Neuron (in vitro differentiated cells): Measurements from ENCODE around the gene PRSS21.

Source experiments
- H2AFZ ChIP-seq: one replicate; pipeline ENCODE4 v1.6.1; 2013; ENCODE audit warnings: low read depth, mild to moderate bottlenecking, inconsistent platforms, low read length, moderate library complexity
- H3K27me3 ChIP-seq: one replicate; pipeline ENCODE4 v1.6.1; 2013; ENCODE audit warnings: low read length; ENCODE audit not compliant: insufficient read depth
- H3K36me3 ChIP-seq: one replicate; pipeline ENCODE4 v1.6.1; 2013; ENCODE audit warnings: low read length; ENCODE audit not compliant: insufficient read depth
- H3K4me1 ChIP-seq: one replicate; pipeline ENCODE4 v1.6.1; 2013; ENCODE audit warnings: low read length; ENCODE audit not compliant: insufficient read depth
- H3K4me3 ChIP-seq: 2 replicates; pipeline ENCODE4 v1.5.1; 2013; ENCODE audit warnings: mild to moderate bottlenecking, low read length, moderate library complexity
- H3K9me3 ChIP-seq: one replicate; pipeline ENCODE4 v1.6.1; 2013; ENCODE audit warnings: low read length

Gene PRSS21

GRCh38 chr16:2816751-2817339, at the start of gene PRSS21:
TSS of gene PRSS21 (plus strand) at chr16:2817237. CDS start at chr16:2817269, 32 bp downstream.
- no peaks in the 10 kb centered on the region for H3K4me1 ChIP-seq
- no peak within 1 kb of the TSS for H2AFZ ChIP-seq
- peaks cover 22% of the 10 kb centered on the region for H3K27me3 ChIP-seq
- no peak within 1 kb of the TSS for H3K4me3 ChIP-seq
- no peaks in the 10 kb centered on the region for H3K9me3 ChIP-seq
- H3K36me3 ChIP-seq = no peaks in the 10 kb centered on the region

- Histone ChIP-seq H3K27me3 (no peaks in the 10 kb centered on the region), H3K4me3 (no peak overlapping the region), H2AFZ (no peak overlapping the region), H3K9me3 (peaks cover 24% of the 10 kb centered on the region), H3K4me1 (no peaks in the 10 kb centered on the region), H3K36me3 (peaks cover 98% of the 10 kb centered on the region)
Observed at GRCh38 chr16:2767891-2768290, 49.1 kb upstream of the PRSS21 start.

GRCh38 chr16:2768403-2769089, 48.5 kb upstream of the PRSS21 start:
- H3K27me3 ChIP-seq = no peaks in the 10 kb centered on the region
- no peak overlapping the region for H2AFZ ChIP-seq
- peaks cover 98% of the 10 kb centered on the region for H3K36me3 ChIP-seq
- no peaks in the 10 kb centered on the region for H3K4me1 ChIP-seq
- no peak overlapping the region for H3K4me3 ChIP-seq
- H3K9me3 ChIP-seq = peaks cover 18% of the 10 kb centered on the region

- no peaks in the 10 kb centered on the region for H3K27me3 ChIP-seq
- no peaks in the 10 kb centered on the region for H3K4me1 ChIP-seq
- peaks cover 97% of the 10 kb centered on the region for H3K36me3 ChIP-seq
- no peak overlapping the region for H2AFZ ChIP-seq
- no peak overlapping the region for H3K4me3 ChIP-seq
- peaks cover 12% of the 10 kb centered on the region for H3K9me3 ChIP-seq
Observed at GRCh38 chr16:2769100-2769529, 47.9 kb upstream of the PRSS21 start.

- Histone ChIP-seq H3K27me3 (no peaks in the 10 kb centered on the region), H3K36me3 (peaks cover 96% of the 10 kb centered on the region), H2AFZ (no peak overlapping the region), H3K9me3 (peaks cover 10% of the 10 kb centered on the region), H3K4me1 (no peaks in the 10 kb centered on the region), H3K4me3 (no peak overlapping the region)
Observed at GRCh38 chr16:2769675-2770056, 47.4 kb upstream of the PRSS21 start.

GRCh38 chr16:2770057-2770951, 46.7 kb upstream of the PRSS21 start:
- H3K4me1 ChIP-seq = peaks cover 2% of the 10 kb centered on the region
- no peaks in the 10 kb centered on the region for H3K27me3 ChIP-seq
- H3K36me3 ChIP-seq = peaks cover 96% of the 10 kb centered on the region
- no peak overlapping the region for H2AFZ ChIP-seq
- H3K9me3 ChIP-seq = peaks cover 6% of the 10 kb centered on the region
- H3K4me3 ChIP-seq = no peak overlapping the region

- Histone ChIP-seq H2AFZ (no peak overlapping the region), H3K27me3 (no peaks in the 10 kb centered on the region), H3K9me3 (no peaks in the 10 kb centered on the region), H3K4me1 (peaks cover 11% of the 10 kb centered on the region), H3K36me3 (peaks cover 83% of the 10 kb centered on the region), H3K4me3 (no peak overlapping the region)
Observed at GRCh38 chr16:2771496-2772402, 45.3 kb upstream of the PRSS21 start.

GRCh38 chr16:2773188-2773968, 43.7 kb upstream of the PRSS21 start:
- H3K27me3 ChIP-seq = no peaks in the 10 kb centered on the region
- peaks cover 16% of the 10 kb centered on the region for H3K4me1 ChIP-seq
- no peak overlapping the region for H3K4me3 ChIP-seq
- H2AFZ ChIP-seq = no peak overlapping the region
- no peaks in the 10 kb centered on the region for H3K9me3 ChIP-seq
- peaks cover 67% of the 10 kb centered on the region for H3K36me3 ChIP-seq

GRCh38 chr16:2774161-2774891, 42.7 kb upstream of the PRSS21 start:
- Histone ChIP-seq H3K27me3 (no peaks in the 10 kb centered on the region), H3K36me3 (peaks cover 58% of the 10 kb centered on the region), H3K9me3 (no peaks in the 10 kb centered on the region), H2AFZ (no peak overlapping the region), H3K4me3 (no peak overlapping the region), H3K4me1 (peaks cover 18% of the 10 kb centered on the region)

- H3K9me3 ChIP-seq = no peaks in the 10 kb centered on the region
- peaks cover 49% of the 10 kb centered on the region for H3K36me3 ChIP-seq
- H3K4me3 ChIP-seq = peak overlapping the region; percentile 11
- H2AFZ ChIP-seq = no peak overlapping the region
- no peaks in the 10 kb centered on the region for H3K27me3 ChIP-seq
- H3K4me1 ChIP-seq = peaks cover 18% of the 10 kb centered on the region
Observed at GRCh38 chr16:2775131-2775716, 41.8 kb upstream of the PRSS21 start.

GRCh38 chr16:2775765-2776499, 41.1 kb upstream of the PRSS21 start:
- Histone ChIP-seq H2AFZ (no peak overlapping the region), H3K36me3 (peaks cover 42% of the 10 kb centered on the region), H3K4me1 (peaks cover 18% of the 10 kb centered on the region), H3K27me3 (no peaks in the 10 kb centered on the region), H3K4me3 (peak overlapping the region; percentile 74), H3K9me3 (no peaks in the 10 kb centered on the region)
